PFSK-1 (cell line): ENCODE data around the gene INTS11.

Experiments used
- FOXP2 ChIP-seq: optimal IDR thresholded peaks from 2 replicates; pipeline ENCODE3; 2011; ENCODE audit warnings: borderline replicate concordance, control low read depth, inconsistent platforms; ENCODE audit not compliant: insufficient read depth; ENCODE audit errors: extremely low read length, extremely low read depth
- POLR2AphosphoS5 ChIP-seq: IDR thresholded peaks from 2 replicates; pipeline ENCODE4 v1.6.1; 2012; ENCODE audit warnings: low read depth, mild to moderate bottlenecking, control low read depth, low read length, moderate library complexity
- SIN3A ChIP-seq: IDR thresholded peaks from 2 replicates; pipeline ENCODE4 v1.6.1; 2012; ENCODE audit warnings: mild to moderate bottlenecking, low read length, moderate library complexity, borderline replicate concordance; ENCODE audit not compliant: insufficient read depth
- TAF1 ChIP-seq: IDR thresholded peaks from 2 replicates; pipeline ENCODE4 v1.6.1; 2012; ENCODE audit warnings: low read length, control low read depth, borderline replicate concordance; ENCODE audit not compliant: insufficient read depth
- TF ChIP-seq, protein P1 (sequence below), 2 experiments: IDR thresholded peaks; 2 replicates each; pipeline versions ENCODE4 v1.6.1 to v1.8.0; 2011 to 2012; ENCODE audit warnings: low read depth in 2 of 2, low read length in 2 of 2, control low read depth in 1 of 2, inconsistent platforms in 1 of 2, mild to moderate bottlenecking in 1 of 2, moderate library complexity in 1 of 2; ENCODE audit not compliant: insufficient read depth in 1 of 2

INTS11 gene

DNA sequence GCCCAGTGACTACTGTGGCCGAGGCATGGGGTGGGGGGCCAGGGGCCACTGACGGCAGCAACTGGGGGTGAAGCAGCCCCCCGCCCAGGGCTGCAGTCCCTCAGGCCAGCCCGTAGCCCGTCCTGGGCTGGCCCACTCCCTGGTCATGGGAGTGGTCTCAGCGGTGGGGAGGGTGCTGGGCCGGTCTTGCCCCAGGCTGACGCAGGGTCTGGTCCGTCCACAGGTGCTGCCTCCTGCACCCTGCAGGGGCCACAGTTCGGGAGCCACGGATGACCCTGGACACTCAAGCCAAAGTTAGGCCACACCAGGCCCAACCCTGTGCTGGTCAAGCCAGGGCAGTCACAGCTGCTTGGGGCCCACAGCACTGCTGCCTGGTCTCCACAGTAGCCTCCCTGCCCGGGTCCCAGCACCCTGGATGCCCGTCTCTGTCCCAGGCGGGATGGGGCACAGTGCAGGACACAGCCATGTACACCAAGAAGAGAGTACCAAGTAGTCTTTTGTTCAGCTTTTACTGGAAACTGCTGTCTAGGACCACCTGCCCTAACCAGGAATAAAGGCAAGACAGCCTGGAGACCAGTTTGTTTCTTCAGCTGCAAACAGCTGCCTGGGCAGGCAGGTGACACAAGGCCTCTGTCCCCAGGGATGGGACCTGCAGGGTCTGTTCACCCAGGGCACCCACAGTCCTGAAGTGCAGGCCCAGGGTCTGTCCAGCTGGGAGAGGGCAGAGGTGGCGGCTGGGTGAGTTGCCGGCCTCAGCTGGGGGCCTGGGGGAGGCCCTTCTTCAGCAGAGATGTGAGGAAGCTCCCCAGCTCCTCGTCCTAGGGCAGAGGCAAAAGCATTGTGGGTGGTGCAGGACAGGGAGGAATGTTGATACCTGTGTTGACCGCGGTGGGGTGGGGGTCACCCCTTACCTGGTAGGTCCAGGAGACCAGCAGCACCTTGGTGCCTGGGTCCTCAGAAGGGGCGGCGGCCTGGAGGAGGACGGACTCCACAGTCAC, 13.1 kb downstream of the INTS11 start:
- TF ChIP-seq FOXP2 (no peak), TAF1 (no peak), SIN3A (no peak), POLR2AphosphoS5 (no peak; the same call in 1 of the 2 replicates)
- TF ChIP-seq, protein P1, sequence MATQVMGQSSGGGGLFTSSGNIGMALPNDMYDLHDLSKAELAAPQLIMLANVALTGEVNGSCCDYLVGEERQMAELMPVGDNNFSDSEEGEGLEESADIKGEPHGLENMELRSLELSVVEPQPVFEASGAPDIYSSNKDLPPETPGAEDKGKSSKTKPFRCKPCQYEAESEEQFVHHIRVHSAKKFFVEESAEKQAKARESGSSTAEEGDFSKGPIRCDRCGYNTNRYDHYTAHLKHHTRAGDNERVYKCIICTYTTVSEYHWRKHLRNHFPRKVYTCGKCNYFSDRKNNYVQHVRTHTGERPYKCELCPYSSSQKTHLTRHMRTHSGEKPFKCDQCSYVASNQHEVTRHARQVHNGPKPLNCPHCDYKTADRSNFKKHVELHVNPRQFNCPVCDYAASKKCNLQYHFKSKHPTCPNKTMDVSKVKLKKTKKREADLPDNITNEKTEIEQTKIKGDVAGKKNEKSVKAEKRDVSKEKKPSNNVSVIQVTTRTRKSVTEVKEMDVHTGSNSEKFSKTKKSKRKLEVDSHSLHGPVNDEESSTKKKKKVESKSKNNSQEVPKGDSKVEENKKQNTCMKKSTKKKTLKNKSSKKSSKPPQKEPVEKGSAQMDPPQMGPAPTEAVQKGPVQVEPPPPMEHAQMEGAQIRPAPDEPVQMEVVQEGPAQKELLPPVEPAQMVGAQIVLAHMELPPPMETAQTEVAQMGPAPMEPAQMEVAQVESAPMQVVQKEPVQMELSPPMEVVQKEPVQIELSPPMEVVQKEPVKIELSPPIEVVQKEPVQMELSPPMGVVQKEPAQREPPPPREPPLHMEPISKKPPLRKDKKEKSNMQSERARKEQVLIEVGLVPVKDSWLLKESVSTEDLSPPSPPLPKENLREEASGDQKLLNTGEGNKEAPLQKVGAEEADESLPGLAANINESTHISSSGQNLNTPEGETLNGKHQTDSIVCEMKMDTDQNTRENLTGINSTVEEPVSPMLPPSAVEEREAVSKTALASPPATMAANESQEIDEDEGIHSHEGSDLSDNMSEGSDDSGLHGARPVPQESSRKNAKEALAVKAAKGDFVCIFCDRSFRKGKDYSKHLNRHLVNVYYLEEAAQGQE (IDR thresholded peaks at IDR 0.05; ENCODE audit: insufficient read depth in 1 of 2, low read depth in 2 of 2, low read length in 2 of 2) = no peak

DNA sequence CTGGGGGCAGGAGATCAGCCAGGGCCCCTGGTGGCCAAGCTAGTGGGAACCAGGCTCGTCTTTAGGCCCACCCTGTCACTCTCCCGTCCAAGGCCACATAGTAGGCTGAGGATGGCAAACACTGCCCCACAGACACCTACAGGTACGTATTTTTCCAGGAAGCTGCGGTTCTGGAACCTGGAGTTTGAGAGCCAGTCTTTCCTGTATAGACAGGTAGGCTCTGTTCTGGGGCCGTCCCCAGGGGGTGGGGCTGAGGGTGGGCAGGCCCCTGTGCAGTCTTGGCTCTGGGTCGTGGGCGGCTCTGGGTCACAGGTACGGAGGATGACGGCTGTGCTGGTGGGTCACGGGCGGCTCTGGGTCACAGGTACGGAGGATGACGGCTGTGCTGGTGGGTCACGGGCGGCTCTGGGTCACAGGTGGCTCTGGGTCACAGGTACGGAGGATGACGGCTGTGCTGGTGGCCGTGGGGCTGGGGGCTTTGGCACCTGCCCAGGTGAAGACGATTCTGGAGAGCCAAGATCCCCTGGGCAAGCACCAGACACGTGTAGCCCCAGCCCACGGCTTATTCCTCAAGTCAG, 13.9 kb downstream of the INTS11 start:
- TF ChIP-seq, protein P1 (IDR thresholded peaks at IDR 0.05; ENCODE audit: insufficient read depth in 1 of 2, low read depth in 2 of 2, low read length in 2 of 2) = no peak
- TF ChIP-seq FOXP2 (no peak), SIN3A (no peak), TAF1 (no peak), POLR2AphosphoS5 (no peak)

DNA sequence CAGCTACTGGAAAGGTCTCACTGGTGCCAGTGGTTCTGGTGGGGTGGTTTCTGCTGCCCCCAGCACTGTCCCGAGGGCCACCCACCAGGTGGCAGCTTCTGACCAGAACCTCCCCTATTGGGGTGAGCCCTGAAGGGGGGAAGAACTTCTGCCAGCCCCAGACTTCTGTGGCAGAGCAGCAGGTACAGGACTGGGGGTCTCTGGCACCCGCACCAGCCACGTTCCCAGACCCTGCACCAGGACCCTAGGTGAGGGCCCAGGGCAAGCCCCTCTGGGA, 14.4 kb downstream of the INTS11 start:
- TF ChIP-seq, protein P1 (IDR thresholded peaks at IDR 0.05; ENCODE audit: insufficient read depth in 1 of 2, low read depth in 2 of 2, low read length in 2 of 2) = no peak
- TF ChIP-seq FOXP2 = no peak
- TF ChIP-seq SIN3A = no peak

DNA sequence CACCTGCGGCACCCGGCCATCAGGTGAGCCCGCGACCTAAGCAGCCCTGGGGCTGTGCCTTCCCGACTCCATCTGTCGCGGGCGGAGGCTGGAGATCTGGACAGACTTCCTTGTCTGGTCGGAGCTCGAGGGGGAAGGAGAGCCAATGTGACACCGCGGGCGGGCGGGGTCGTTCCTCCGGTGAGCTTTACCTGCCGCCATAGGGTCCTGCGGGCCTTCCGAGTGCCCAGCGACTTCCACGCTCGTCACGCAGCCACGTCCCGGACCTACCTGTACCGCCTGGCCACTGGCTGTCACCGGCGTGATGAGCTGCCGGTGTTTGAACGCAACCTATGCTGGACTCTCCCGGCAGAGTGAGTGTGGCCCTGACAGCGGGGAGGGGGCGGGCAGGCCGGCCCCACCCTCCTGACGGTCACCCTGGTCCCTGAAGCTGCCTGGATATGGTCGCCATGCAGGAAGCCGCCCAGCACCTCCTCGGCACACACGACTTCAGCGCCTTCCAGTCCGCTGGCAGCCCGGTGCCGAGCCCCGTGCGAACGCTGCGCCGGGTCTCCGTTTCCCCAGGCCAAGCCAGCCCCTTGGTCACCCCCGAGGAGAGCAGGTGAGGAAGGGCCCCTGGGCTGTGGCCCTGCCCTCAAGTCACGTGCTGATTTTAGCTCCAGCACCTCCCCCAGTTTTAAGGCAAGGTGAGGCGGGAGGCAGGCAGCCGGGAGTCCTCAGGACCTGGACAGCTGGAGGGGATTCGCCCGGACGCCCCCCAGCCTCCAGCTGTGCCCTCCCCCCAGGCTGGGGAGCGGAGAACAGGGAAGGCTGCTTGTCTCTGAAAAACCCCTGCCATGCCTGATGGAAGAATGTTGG, 15.0 kb downstream of the INTS11 start:
- TF ChIP-seq FOXP2 = no peak
- TF ChIP-seq, protein P1 (IDR thresholded peaks at IDR 0.05; ENCODE audit: insufficient read depth in 1 of 2, low read depth in 2 of 2, low read length in 2 of 2) = no peak
- no peak for TF ChIP-seq SIN3A
- TF ChIP-seq TAF1 = no peak
- TF ChIP-seq POLR2AphosphoS5 = 0 out of 2 replicates have a peak, but pooled peaks have one; percentile 36
